GM19193 (cell line): ENCODE results near the gene DNAJA1.

Source experiments
- POLR2A ChIP-seq: IDR thresholded peaks from 4 replicates; pipeline ENCODE4 v1.6.1; 2011; ENCODE audit not compliant: insufficient read depth, insufficient read length; ENCODE audit errors: extremely low read depth

Gene DNAJA1

GRCh38 chr9:33024126-33024965 lies 727 bp upstream of the DNAJA1 start:
- no peak for TF ChIP-seq POLR2A

- TF ChIP-seq POLR2A = no peak
Observed at GRCh38 chr9:33025572-33026342, 684 bp downstream of the DNAJA1 start.

GRCh38 chr9:33029231-33029786 lies 4.2 kb downstream of the DNAJA1 start:
- TF ChIP-seq POLR2A = no peak

GRCh38 chr9:33030285-33030684 lies 5.2 kb downstream of the DNAJA1 start:
- TF ChIP-seq POLR2A = no peak

GRCh38 chr9:33032292-33032691 lies 7.2 kb downstream of the DNAJA1 start:
- TF ChIP-seq POLR2A = no peak

GRCh38 chr9:33032865-33033264 lies 7.8 kb downstream of the DNAJA1 start:
- no peak for TF ChIP-seq POLR2A

- no peak for TF ChIP-seq POLR2A
Observed at GRCh38 chr9:33040792-33041431, 15.8 kb downstream of the DNAJA1 start.

GRCh38 chr9:33041432-33042188 lies 16.5 kb downstream of the DNAJA1 start:
- no peak for TF ChIP-seq POLR2A

- TF ChIP-seq POLR2A = no peak
Observed at GRCh38 chr9:33042473-33042872, 17.4 kb downstream of the DNAJA1 start.

- TF ChIP-seq POLR2A = no peak
Observed at GRCh38 chr9:33043671-33044070, 18.6 kb downstream of the DNAJA1 start.

GRCh38 chr9:33044162-33044673 lies 19.1 kb downstream of the DNAJA1 start:
- peak; percentile 49 for TF ChIP-seq POLR2A

GRCh38 chr9:33044677-33045282 lies 19.7 kb downstream of the DNAJA1 start:
- no peak for TF ChIP-seq POLR2A

GRCh38 chr9:33046061-33046460 lies 21.0 kb downstream of the DNAJA1 start:
- TF ChIP-seq POLR2A = no peak

- TF ChIP-seq POLR2A = no peak
Observed at GRCh38 chr9:33048054-33048465, 23.0 kb downstream of the DNAJA1 start.

- no peak for TF ChIP-seq POLR2A
Observed at GRCh38 chr9:33049680-33050361, 24.7 kb downstream of the DNAJA1 start.
